Adrenal gland (tissue), 12 donors: ENCODE results near the gene SUCLG1. TPM values are rescaled to one million over a fixed set of nuclear protein-coding genes. Genes with fewer than 3 reads are reported as not detected.

ENCODE experiments used
- DNase-seq, 7 donors: peaks; one replicate each; pipeline ENCODE4 v3.0.0-alpha.2; 2019 to 2020
- H3K27ac ChIP-seq, 5 donors: fragments of 200-600 bp; sonication (generic) in 4 of 5; 1 replicate in 3 of 5; 2 replicates in 2 of 5; pipeline versions ENCODE4 v1.5.1 to v1.8.0; 2016 to 2020; ENCODE audit warnings: mild to moderate bottlenecking in 1 of 5
- H3K27me3 ChIP-seq: fragments of 200-600 bp; 2 replicates; pipeline ENCODE4 v1.8.0; 2021
- H3K36me3 ChIP-seq, 2 donors: fragments of 200-600 bp; replicated peaks in 1 of 2; 1 replicate in 1 of 2; 2 replicates in 1 of 2; pipeline versions ENCODE4 v1.5.1 to v1.8.0; 2018 to 2022
- H3K4me1 ChIP-seq, 2 donors: fragments of 200-600 bp; replicated peaks in 1 of 2; 1 replicate in 1 of 2; 2 replicates in 1 of 2; pipeline versions ENCODE4 v1.5.1 to v1.8.0; 2018 to 2021
- H3K4me3 ChIP-seq, 4 donors: fragments of 200-600 bp; sonication (generic) in 3 of 4; one replicate each; pipeline ENCODE4 v1.5.1; 2016 to 2018
- H3K9me3 ChIP-seq, 3 donors: fragments of 200-600 bp; sonication (generic) in 1 of 3; replicated peaks in 1 of 3; 1 replicate in 2 of 3; 2 replicates in 1 of 3; pipeline versions ENCODE4 v1.5.1 to v1.8.0; 2016 to 2021
- POLR2A ChIP-seq, 2 donors: fragments of 450-650 bp; IDR thresholded peaks; one replicate each; pipeline ENCODE4 v1.6.1; 2017; ENCODE audit warnings: antibody characterized with exemption in 2 of 2, mild to moderate bottlenecking in 2 of 2, moderate library complexity in 1 of 2
- WGBS, 4 donors: extraction: QIAGEN DNeasy Blood & Tissue Kit in 2 of 4; methylation state at CpG; one replicate each; pipeline versions ENCODE4 v1.1.5 to v1.1.7; 2013 to 2017; 5-methylcytosine and 5-hydroxymethylcytosine counted together
- intact Hi-C, 2 donors: fragments of 100-400 bp; cut with DNase I; formaldehyde crosslinking; loops; one replicate each; pipeline versions ENCODE4 v1.14.1 to v1.15.0; 2022 to 2023
- polyA plus RNA-seq, 3 donors: library from polyadenylated mRNA; stranded (reverse); fragments of 200-250 nt in 2 of 3; fragments of 350-450 nt in 1 of 3; fragmentation: Illumina TruSeq in 1 of 3; extraction: RNeasy Lipid Tissue Mini Kit (QIAGEN cat#74804) in 1 of 3; gene quantifications; one replicate each; pipeline ENCODE4 v1.2.3, GENCODE V29; 2013 to 2014
- total RNA-seq, 9 donors: library from RNA; depleted of rRNA in 4 of 9; stranded (reverse); fragments of >200 nt in 4 of 9; fragments of 120-200 nt in 1 of 9; fragmentation: NEBNext Ultra II Directional in 1 of 9; extraction: Animal tissue kit (Norgen Biotek cat#: 25700) in 1 of 9; gene quantifications; one replicate each; pipeline versions ENCODE4 v1.1.0 to v1.2.4, GENCODE V29; 2013 to 2023
- TF ChIP-seq, protein P1 (sequence below), 6 experiments: fragments of 450-650 bp in 4 of 6; fragments of 200-600 bp in 2 of 6; sonication (generic) in 1 of 6; IDR thresholded peaks; 1 replicate in 5 of 6; 2 replicates in 1 of 6; pipeline versions ENCODE4 v1.5.1 to v1.8.0; 2016 to 2021; ENCODE audit warnings: antibody characterized with exemption in 6 of 6, mild to moderate bottlenecking in 2 of 6, moderate library complexity in 1 of 6
- donor health status: healthy with polysubstance abuse.
- donor health status: Bipolar disorder and iron deficiency.
- donor health status: DM: yes; HTN: yes; CAD: no.
- donor health status: DM: no; HTN: no; CAD: no.
- donor health status: DM: no; HTN: no; CAD: no.
- donor health status: DM: yes; HTN: yes; CAD: no.

SUCLG1 gene
- total and polyA plus RNA-seq, 12 donors: 42.5 to 270 (median 86.1) TPM

DNA sequence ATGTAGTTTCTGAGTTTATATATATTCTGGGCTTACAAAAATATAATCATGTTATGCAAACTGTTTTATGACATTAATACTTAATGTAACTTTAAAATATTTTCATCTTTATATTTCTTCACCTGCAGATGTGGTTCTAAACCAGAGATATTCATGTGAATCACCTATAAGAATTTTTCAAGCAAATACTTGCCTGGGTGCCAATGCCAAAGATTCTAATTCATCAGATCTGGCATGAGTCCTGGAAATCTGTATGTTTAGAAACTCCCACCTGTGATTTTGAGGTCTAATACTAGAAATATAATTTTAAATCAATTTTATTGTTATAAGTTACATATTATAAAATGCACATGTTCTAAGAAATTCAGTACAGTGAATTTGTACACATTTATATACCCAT is 37.3 kb upstream of the SUCLG1 start:
- Histone ChIP-seq H3K4me1 (no peaks in the 10 kb centered on the region), H3K36me3 (no peaks in the 10 kb centered on the region), H3K4me3 (no peak overlapping the region), H3K9me3 (no peaks in the 10 kb centered on the region), H3K27me3 (no peaks in the 10 kb centered on the region), H3K27ac (no peak overlapping the region)
- intact Hi-C loops: loop anchor here in 1 of 2 donors (5.0 to 10.0 kb wide), 3 partner anchors 138 to 788 kb away; partner anchors contain the start of gene TRABD2A
- no peak for DNase-seq
- TF ChIP-seq POLR2A (IDR thresholded peaks at IDR 0.05): no peak
- TF ChIP-seq, protein P1, sequence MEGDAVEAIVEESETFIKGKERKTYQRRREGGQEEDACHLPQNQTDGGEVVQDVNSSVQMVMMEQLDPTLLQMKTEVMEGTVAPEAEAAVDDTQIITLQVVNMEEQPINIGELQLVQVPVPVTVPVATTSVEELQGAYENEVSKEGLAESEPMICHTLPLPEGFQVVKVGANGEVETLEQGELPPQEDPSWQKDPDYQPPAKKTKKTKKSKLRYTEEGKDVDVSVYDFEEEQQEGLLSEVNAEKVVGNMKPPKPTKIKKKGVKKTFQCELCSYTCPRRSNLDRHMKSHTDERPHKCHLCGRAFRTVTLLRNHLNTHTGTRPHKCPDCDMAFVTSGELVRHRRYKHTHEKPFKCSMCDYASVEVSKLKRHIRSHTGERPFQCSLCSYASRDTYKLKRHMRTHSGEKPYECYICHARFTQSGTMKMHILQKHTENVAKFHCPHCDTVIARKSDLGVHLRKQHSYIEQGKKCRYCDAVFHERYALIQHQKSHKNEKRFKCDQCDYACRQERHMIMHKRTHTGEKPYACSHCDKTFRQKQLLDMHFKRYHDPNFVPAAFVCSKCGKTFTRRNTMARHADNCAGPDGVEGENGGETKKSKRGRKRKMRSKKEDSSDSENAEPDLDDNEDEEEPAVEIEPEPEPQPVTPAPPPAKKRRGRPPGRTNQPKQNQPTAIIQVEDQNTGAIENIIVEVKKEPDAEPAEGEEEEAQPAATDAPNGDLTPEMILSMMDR (IDR thresholded peaks at IDR 0.05): no peak

DNA sequence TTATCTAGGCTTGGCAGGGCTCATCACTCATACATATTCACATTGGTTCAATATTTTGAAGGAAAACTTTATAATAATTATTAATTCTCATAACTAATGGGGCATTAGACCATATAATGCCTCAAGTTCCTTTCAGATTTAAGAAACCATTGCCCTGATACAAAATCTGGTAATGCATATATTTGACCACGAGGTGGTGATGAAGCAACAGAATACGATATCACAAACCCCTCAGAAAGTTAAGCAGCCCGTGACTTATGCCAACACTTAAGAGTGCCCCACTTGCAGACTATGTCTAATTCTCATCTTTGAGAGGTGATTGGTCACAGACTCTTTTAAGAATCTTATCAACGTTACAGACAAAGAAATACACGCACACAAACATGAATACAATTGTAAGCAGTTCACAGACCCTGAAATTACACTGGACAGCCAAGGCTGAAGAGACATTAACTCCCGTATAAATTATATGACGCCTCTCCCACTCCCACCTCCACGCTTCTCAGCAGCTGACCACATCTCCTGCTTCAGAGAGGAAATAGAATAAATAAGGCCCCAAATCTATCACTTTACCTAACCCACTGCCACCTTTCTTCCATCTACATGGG is 36.6 kb upstream of the SUCLG1 start:
- Histone ChIP-seq H3K4me3 (no peak overlapping the region), H3K4me1 (no peaks in the 10 kb centered on the region), H3K27me3 (no peaks in the 10 kb centered on the region), H3K36me3 (no peaks in the 10 kb centered on the region), H3K9me3 (no peaks in the 10 kb centered on the region), H3K27ac (no peak overlapping the region)
- TF ChIP-seq, protein P1 (IDR thresholded peaks at IDR 0.05): peak; percentile 43 to 80 (median 70)
- no peak for TF ChIP-seq POLR2A (IDR thresholded peaks at IDR 0.05)
- intact Hi-C loops: loop anchor here in 1 of 2 donors (5.0 to 10.0 kb wide), 3 partner anchors 139 to 789 kb away; partner anchors contain the start of gene TRABD2A
- 12 to 20% (median 15%) methylated on average over 8 of the region's 8 CpGs for WGBS, 4 donors
- peak in 3 of 7 donors; percentile 11 to 33 (median 25) for DNase-seq

DNA sequence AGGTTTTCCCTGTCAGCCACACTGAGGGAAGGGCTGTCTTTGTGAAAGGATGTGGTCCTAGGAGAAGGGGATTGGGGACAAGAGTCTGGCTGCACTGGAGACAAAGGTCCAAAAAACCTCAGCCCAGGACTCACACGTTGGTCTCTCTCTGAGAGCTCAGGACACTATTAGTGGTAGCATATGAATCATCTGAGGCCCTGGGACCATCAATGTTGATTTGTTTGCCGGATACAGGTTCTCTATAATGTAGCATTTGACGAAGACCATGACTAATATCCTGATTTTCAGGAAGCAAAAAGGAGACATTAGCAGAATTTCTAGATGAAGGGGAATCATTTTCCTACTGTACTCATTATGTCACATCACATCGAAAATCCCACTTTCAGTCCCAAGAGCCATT is 35.0 kb upstream of the SUCLG1 start:
- no peak for DNase-seq
- no peak overlapping the region for H3K27ac ChIP-seq
- H3K4me1 ChIP-seq: no peaks in the 10 kb centered on the region
- no peaks in the 10 kb centered on the region for H3K9me3 ChIP-seq
- no peaks in the 10 kb centered on the region for H3K27me3 ChIP-seq
- no peak overlapping the region for H3K4me3 ChIP-seq
- WGBS, 4 donors: 55 to 74% (median 63%) methylated on average over 4 of the region's 4 CpGs
- intact Hi-C loops: loop anchor here in 1 of 2 donors (10.0 kb wide), 2 partner anchors 141 to 791 kb away; no protein-coding TSS in a partner anchor
- no peak for TF ChIP-seq POLR2A (IDR thresholded peaks at IDR 0.05)
- TF ChIP-seq, protein P1 (IDR thresholded peaks at IDR 0.05): no peak
- no peaks in the 10 kb centered on the region for H3K36me3 ChIP-seq

DNA sequence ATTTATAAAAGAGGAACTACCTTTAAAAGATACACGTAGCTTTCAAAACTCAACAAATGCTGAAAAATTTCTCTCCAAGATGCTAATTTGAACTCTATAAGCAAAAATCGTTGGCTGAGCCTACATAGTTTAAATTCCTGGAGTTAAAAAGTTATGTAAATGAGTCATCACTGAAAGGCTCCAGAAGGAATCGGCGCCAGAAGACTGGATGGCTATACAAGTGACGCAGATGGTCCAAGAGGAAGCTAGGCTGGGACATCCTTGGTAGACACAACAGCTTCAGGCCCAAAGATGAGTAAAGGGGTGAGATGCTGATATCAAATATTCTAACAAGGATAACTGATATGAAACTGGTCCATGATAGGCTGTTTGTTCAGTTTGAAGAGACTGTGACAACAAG is 34.4 kb upstream of the SUCLG1 start:
- Histone ChIP-seq H3K4me3 (no peak overlapping the region), H3K9me3 (no peaks in the 10 kb centered on the region), H3K4me1 (no peaks in the 10 kb centered on the region), H3K27me3 (no peaks in the 10 kb centered on the region), H3K36me3 (no peaks in the 10 kb centered on the region), H3K27ac (no peak overlapping the region)
- WGBS, 4 donors: 61 to 69% (median 63%) methylated on average over 5 of the region's 5 CpGs
- intact Hi-C loops: loop anchor here in 1 of 2 donors (10.0 kb wide), 2 partner anchors 141 to 791 kb away; no protein-coding TSS in a partner anchor
- no peak for DNase-seq
- no peak for TF ChIP-seq POLR2A (IDR thresholded peaks at IDR 0.05)
- TF ChIP-seq, protein P1 (IDR thresholded peaks at IDR 0.05): no peak
